Uterus (tissue), 4 donors: Measurements from ENCODE around the gene POLR3E. TPM values are rescaled to one million over a fixed set of nuclear protein-coding genes. Genes with fewer than 3 reads are reported as not detected.

Source experiments
- DNase-seq, 2 donors: peaks; one replicate each; pipeline ENCODE4 v3.0.0-alpha.2; 2019 to 2020
- H3K27ac ChIP-seq, 2 donors: fragments of 200-600 bp; sonication (generic); 1 replicate in 1 of 2; 2 replicates in 1 of 2; pipeline ENCODE4 v1.5.1; 2016 to 2018
- H3K27me3 ChIP-seq, 2 donors: fragments of 200-600 bp; sonication (generic); one replicate each; pipeline ENCODE4 v1.5.1; 2018 to 2019; ENCODE audit warnings: control low read depth in 1 of 2
- H3K36me3 ChIP-seq, 2 donors: fragments of 200-600 bp; sonication (generic); one replicate each; pipeline ENCODE4 v1.5.1; 2019; ENCODE audit warnings: control low read depth in 1 of 2
- H3K4me1 ChIP-seq, 2 donors: fragments of 200-600 bp; sonication (generic); one replicate each; pipeline ENCODE4 v1.5.1; 2018 to 2019; ENCODE audit warnings: control low read depth in 1 of 2
- H3K4me3 ChIP-seq, 2 donors: fragments of 200-600 bp; sonication (generic); 1 replicate in 1 of 2; 2 replicates in 1 of 2; pipeline ENCODE4 v1.5.1; 2018 to 2019; ENCODE audit warnings: mild to moderate bottlenecking in 1 of 2
- H3K9me3 ChIP-seq, 2 donors: fragments of 200-600 bp; sonication (generic); one replicate each; pipeline ENCODE4 v1.5.1; 2019; ENCODE audit warnings: control low read depth in 1 of 2
- POLR2A ChIP-seq, 2 donors: fragments of 450-650 bp; IDR thresholded peaks; one replicate each; pipeline ENCODE4 v1.6.1; 2016; ENCODE audit warnings: antibody characterized with exemption in 2 of 2, mild to moderate bottlenecking in 1 of 2, moderate library complexity in 1 of 2
- intact Hi-C: fragments of 100-400 bp; cut with DNase I; formaldehyde crosslinking; loops from one replicate; pipeline ENCODE4 v1.15.1; 2023; ENCODE audit warnings: low total_unique reads
- total RNA-seq, 4 donors: library from RNA; depleted of rRNA in 3 of 4; stranded (reverse); fragments of >200 nt in 3 of 4; gene quantifications; one replicate each; pipeline versions ENCODE4 v1.1.0 to v1.2.4, GENCODE V29; 2014 to 2023
- TF ChIP-seq, protein P1 (sequence below), 4 experiments: fragments of 200-600 bp in 2 of 4; fragments of 450-650 bp in 2 of 4; sonication (generic) in 2 of 4; IDR thresholded peaks; one replicate each; pipeline ENCODE4 v1.5.1; 2016 to 2019; ENCODE audit warnings: antibody characterized with exemption in 4 of 4, mild to moderate bottlenecking in 2 of 4, moderate library complexity in 1 of 4
- donor health status: DM: yes; HTN: yes; CAD: no.

The POLR3E gene
- total RNA-seq, 4 donors from 2014 or later = 45.1 to 179 (median 64.5) TPM

DNA sequence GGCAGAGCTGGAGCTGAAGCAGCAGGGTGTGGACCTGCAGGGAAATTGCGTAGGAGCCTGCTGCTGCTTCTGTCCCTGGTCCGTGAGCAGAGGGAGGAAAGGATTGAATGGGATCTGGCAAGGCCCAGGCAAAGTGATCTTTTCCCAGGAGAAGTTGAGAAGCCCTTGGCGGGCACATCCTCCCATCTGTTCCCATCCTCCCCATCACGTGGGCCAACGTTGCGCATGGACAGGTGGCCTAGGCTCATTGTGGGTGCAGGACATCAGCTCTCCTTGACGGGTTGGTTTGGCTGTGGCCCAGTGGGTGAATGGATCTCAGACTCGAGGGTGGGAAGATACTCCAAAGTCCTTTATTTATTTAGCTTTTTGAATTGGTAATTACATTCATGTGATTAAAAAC is 29.4 kb upstream of the POLR3E start:
- no peak for DNase-seq
- Histone ChIP-seq H3K4me1 (no peaks in the 10 kb centered on the region), H3K9me3 (no peaks in the 10 kb centered on the region), H3K27ac (no peak overlapping the region), H3K36me3 (no peaks in the 10 kb centered on the region), H3K27me3 (no peaks in the 10 kb centered on the region), H3K4me3 (no peak overlapping the region)
- intact Hi-C loops = loop anchor here (10.0 kb wide), 1 partner anchor 147 kb away; no protein-coding TSS in a partner anchor
- TF ChIP-seq POLR2A (IDR thresholded peaks at IDR 0.05) = no peak
- TF ChIP-seq, protein P1, sequence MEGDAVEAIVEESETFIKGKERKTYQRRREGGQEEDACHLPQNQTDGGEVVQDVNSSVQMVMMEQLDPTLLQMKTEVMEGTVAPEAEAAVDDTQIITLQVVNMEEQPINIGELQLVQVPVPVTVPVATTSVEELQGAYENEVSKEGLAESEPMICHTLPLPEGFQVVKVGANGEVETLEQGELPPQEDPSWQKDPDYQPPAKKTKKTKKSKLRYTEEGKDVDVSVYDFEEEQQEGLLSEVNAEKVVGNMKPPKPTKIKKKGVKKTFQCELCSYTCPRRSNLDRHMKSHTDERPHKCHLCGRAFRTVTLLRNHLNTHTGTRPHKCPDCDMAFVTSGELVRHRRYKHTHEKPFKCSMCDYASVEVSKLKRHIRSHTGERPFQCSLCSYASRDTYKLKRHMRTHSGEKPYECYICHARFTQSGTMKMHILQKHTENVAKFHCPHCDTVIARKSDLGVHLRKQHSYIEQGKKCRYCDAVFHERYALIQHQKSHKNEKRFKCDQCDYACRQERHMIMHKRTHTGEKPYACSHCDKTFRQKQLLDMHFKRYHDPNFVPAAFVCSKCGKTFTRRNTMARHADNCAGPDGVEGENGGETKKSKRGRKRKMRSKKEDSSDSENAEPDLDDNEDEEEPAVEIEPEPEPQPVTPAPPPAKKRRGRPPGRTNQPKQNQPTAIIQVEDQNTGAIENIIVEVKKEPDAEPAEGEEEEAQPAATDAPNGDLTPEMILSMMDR (IDR thresholded peaks at IDR 0.05) = no peak

DNA sequence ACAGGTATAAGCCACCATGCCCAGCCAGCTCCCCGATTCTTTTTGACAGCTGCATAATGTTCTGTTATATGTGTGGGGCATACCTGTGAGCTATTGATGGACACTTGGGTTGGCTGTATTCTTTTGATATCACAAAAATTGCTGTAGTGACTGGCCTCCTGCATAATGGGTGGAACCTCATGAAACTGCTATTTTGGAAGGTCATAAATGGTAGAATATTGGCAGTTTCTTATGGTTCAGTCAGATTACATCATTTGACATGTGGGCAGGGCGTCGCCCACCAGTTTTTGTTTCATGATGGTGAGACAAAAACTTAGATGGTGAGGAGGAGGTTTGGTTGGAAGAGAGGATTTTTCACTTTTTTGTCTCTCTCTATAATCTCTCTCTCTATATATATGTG is 26.7 kb upstream of the POLR3E start:
- H3K4me1 ChIP-seq = no peaks in the 10 kb centered on the region
- TF ChIP-seq POLR2A (IDR thresholded peaks at IDR 0.05) = no peak
- TF ChIP-seq, protein P1 (IDR thresholded peaks at IDR 0.05) = no peak
- intact Hi-C loops = no loop called here
- no peaks in the 10 kb centered on the region for H3K36me3 ChIP-seq
- H3K27ac ChIP-seq = no peak overlapping the region
- DNase-seq = no peak
- no peaks in the 10 kb centered on the region for H3K27me3 ChIP-seq
- H3K4me3 ChIP-seq = no peak overlapping the region
- no peaks in the 10 kb centered on the region for H3K9me3 ChIP-seq

DNA sequence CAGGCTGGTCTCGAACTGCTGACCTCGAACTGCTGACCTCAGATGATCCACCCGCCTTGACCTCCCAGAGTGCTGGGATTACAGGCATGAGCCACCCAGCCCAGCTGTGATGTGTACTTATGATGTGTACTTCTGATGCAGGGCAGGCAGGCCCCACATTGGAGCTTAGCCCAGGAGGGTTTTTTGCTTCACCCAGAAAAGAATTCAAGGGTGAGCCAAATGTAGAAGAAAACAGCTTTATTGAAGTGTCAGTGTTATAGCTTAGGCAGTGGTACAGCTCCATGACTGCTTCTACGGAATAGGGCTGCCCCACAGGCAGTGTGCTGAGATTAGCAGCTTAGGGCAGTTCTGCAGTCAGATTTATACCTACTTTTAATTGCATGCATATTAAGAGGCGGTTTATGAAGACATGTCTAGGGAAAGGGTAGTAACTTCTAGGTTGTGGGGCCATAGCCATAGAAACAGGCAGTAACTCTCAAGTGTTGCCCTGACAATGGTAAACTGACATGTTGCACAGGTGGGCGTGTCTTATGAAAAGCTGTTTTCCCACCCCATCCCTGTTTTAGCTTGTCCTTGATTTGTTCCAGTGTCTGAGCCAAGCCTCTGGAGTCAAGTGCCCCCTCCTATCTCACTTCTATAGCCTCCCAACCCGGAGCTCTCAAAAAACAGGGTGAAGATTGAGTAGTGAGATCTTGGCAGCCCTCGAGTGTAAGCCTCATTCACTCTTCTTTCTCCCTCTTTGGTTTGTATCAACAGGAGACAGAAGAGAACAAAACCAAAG is 24.1 kb upstream of the POLR3E start:
- DNase-seq = no peak
- no peaks in the 10 kb centered on the region for H3K36me3 ChIP-seq
- no peak overlapping the region for H3K4me3 ChIP-seq
- H3K27me3 ChIP-seq = no peaks in the 10 kb centered on the region
- no peaks in the 10 kb centered on the region for H3K9me3 ChIP-seq
- no peak overlapping the region for H3K27ac ChIP-seq
- intact Hi-C loops = no loop called here
- no peaks in the 10 kb centered on the region for H3K4me1 ChIP-seq
- TF ChIP-seq, protein P1 (IDR thresholded peaks at IDR 0.05) = no peak
- TF ChIP-seq POLR2A (IDR thresholded peaks at IDR 0.05) = no peak

DNA sequence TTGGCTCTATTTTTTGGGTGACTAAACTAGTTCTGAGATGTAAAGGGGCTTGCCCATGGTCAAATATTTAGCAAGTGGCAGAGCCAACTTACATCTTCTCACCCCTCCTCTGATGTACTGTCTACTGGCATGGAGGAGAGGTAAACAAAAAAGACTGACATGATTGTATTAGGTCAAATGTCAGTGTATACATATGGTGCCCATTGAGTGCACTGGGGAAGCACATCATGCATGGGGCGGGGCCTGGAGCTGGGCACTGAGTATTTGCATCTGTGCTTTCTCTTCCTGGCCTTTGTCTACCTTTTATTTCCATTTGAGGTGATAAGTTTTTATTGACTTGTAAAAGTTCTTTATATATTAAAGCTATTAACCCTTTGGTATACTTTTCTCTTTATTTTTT is 22.3 kb upstream of the POLR3E start:
- intact Hi-C loops = no loop called here
- H3K4me1 ChIP-seq = no peaks in the 10 kb centered on the region
- H3K9me3 ChIP-seq = no peaks in the 10 kb centered on the region
- no peaks in the 10 kb centered on the region for H3K27me3 ChIP-seq
- DNase-seq = no peak
- H3K36me3 ChIP-seq = no peaks in the 10 kb centered on the region
- no peak for TF ChIP-seq POLR2A (IDR thresholded peaks at IDR 0.05)
- TF ChIP-seq, protein P1 (IDR thresholded peaks at IDR 0.05) = no peak
- no peak overlapping the region for H3K27ac ChIP-seq
- H3K4me3 ChIP-seq = no peak overlapping the region

DNA sequence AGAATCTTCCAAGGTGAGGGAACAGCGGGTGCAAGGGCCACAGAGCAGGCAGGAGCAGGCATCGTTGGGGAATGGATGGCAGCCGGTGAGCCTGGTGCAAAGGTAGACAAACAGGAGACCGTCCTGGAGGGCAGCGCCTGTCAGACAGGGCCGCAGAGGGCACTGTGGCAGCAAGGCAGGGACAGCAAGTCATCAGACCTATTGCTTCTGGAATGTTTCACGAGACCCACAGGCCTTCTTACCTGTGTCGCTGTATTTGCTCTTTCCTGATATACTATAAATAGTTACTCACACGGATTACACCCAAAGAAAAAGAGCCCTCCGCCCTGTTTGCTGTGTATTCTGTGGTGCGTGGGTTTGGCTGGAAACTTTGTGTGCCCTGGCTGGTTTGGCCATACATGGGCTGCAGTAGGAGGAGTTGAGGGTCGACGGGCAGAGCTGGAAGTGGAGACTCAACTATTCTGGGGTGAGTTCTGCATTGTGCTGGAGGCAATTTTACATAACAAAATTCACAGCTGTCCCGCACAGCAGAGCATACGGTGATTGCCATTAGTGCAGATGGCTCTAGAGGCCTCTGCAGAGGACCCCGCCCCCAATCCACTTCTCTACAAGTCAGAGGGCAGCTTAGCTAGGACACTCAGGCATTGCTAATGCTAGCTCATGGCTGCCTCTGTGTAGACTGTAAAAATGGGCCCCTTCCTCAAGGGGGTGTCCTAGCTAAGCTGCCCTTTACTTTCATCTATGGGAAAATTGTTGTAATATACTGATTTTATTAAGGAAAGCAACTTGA is 18.6 kb upstream of the POLR3E start:
- intact Hi-C loops = no loop called here
- no peak for DNase-seq
- Histone ChIP-seq H3K27me3 (no peaks in the 10 kb centered on the region), H3K9me3 (no peaks in the 10 kb centered on the region), H3K4me3 (no peak overlapping the region), H3K36me3 (no peaks in the 10 kb centered on the region), H3K4me1 (no peaks in the 10 kb centered on the region), H3K27ac (no peak overlapping the region)
- no peak for TF ChIP-seq POLR2A (IDR thresholded peaks at IDR 0.05)
- TF ChIP-seq, protein P1 (IDR thresholded peaks at IDR 0.05) = no peak
